Raji (cell line): Measurements from ENCODE around the gene KRT23.

Experiments used
- POLR2A ChIP-seq: IDR thresholded peaks from 2 replicates; pipeline ENCODE4 v1.6.1; 2011; ENCODE audit warnings: low read depth, low read length, control low read depth; ENCODE audit not compliant: insufficient read depth

KRT23 gene

GRCh38 chr17:40937384-40937819 lies at the start of gene KRT23:
Gene KRT23 (minus strand): TSS chr17:40937646. CDS start chr17:40936603, 1,043 bp downstream.
- no peak for TF ChIP-seq POLR2A

- TF ChIP-seq POLR2A, result no peak
Observed at GRCh38 chr17:40986920-40987319, 49.5 kb upstream of the KRT23 start.

- TF ChIP-seq POLR2A, result no peak
Observed at GRCh38 chr17:40984226-40984625, 46.8 kb upstream of the KRT23 start, which contains the start of gene KRT40. Gene KRT40 (minus strand): TSS chr17:40984326. CDS start chr17:40984273, 53 bp downstream.

- TF ChIP-seq POLR2A, result no peak
Observed at GRCh38 chr17:40981115-40981514, 43.7 kb upstream of the KRT23 start.

- no peak for TF ChIP-seq POLR2A
Observed at GRCh38 chr17:40980596-40980995, 43.1 kb upstream of the KRT23 start.

GRCh38 chr17:40980117-40980516 lies 42.7 kb upstream of the KRT23 start:
- no peak for TF ChIP-seq POLR2A

GRCh38 chr17:40978575-40979151 lies 41.2 kb upstream of the KRT23 start:
- TF ChIP-seq POLR2A, result no peak

GRCh38 chr17:40975516-40975915 lies 38.1 kb upstream of the KRT23 start:
- no peak for TF ChIP-seq POLR2A

GRCh38 chr17:40974366-40974765 lies 36.9 kb upstream of the KRT23 start:
- no peak for TF ChIP-seq POLR2A

- no peak for TF ChIP-seq POLR2A
Observed at GRCh38 chr17:40967582-40967981, 30.1 kb upstream of the KRT23 start.

GRCh38 chr17:40966848-40967247 lies 29.4 kb upstream of the KRT23 start, which contains the start of gene KRT39:
Gene KRT39 (minus strand): TSS chr17:40966948. CDS start chr17:40966856, 92 bp downstream.
- no peak for TF ChIP-seq POLR2A

GRCh38 chr17:40963838-40964237 lies 26.4 kb upstream of the KRT23 start:
- TF ChIP-seq POLR2A, result no peak

- no peak for TF ChIP-seq POLR2A
Observed at GRCh38 chr17:40962059-40962561, 24.7 kb upstream of the KRT23 start.

GRCh38 chr17:40961591-40961990 lies 24.1 kb upstream of the KRT23 start:
- TF ChIP-seq POLR2A, result no peak

- TF ChIP-seq POLR2A, result no peak
Observed at GRCh38 chr17:40960144-40960543, 22.7 kb upstream of the KRT23 start.

GRCh38 chr17:40958086-40958953 lies 20.9 kb upstream of the KRT23 start:
- TF ChIP-seq POLR2A, result no peak
